COLO668 (cell line): ENCODE measurements around the gene ZNF581.

Source experiments
- DNase-seq: peaks from one replicate; lab custom pipeline; 2025; ENCODE audit not compliant: unreplicated experiment; lab: John Stamatoyannopoulos, UW

The ZNF581 gene

GRCh38 chr19:55661826-55662225 is 18.4 kb downstream of the ZNF581 start:
- no peak for DNase-seq

- no peak for DNase-seq
Observed at GRCh38 chr19:55663846-55664536, 20.5 kb downstream of the ZNF581 start.

GRCh38 chr19:55666343-55667005 is 23.0 kb downstream of the ZNF581 start:
- no peak for DNase-seq

- DNase-seq = no peak
Observed at GRCh38 chr19:55667006-55667381, 23.5 kb downstream of the ZNF581 start.

- no peak for DNase-seq
Observed at GRCh38 chr19:55667511-55667910, 24.1 kb downstream of the ZNF581 start.

GRCh38 chr19:55667958-55668357 is 24.5 kb downstream of the ZNF581 start:
- DNase-seq = no peak

GRCh38 chr19:55668603-55669348 is 25.3 kb downstream of the ZNF581 start:
- DNase-seq = no peak

GRCh38 chr19:55669418-55670279 is 26.2 kb downstream of the ZNF581 start:
- no peak for DNase-seq

- DNase-seq = peak; percentile 1
Observed at GRCh38 chr19:55670280-55671053, 27.0 kb downstream of the ZNF581 start.

- no peak for DNase-seq
Observed at GRCh38 chr19:55671054-55671378, 27.6 kb downstream of the ZNF581 start.

- DNase-seq = no peak
Observed at GRCh38 chr19:55672418-55672817, 29.0 kb downstream of the ZNF581 start.

GRCh38 chr19:55673465-55673864 is 30.0 kb downstream of the ZNF581 start:
- no peak for DNase-seq

- DNase-seq = no peak
Observed at GRCh38 chr19:55673889-55674288, 30.4 kb downstream of the ZNF581 start.

GRCh38 chr19:55674459-55674840 is 31.0 kb downstream of the ZNF581 start:
- no peak for DNase-seq

GRCh38 chr19:55674841-55675660 is 31.6 kb downstream of the ZNF581 start, which contains the start of gene EPN1:
TSS of gene EPN1 (plus strand) at chr19:55675226. CDS start at chr19:55678628, 3,402 bp downstream.
- DNase-seq = peak; percentile 97

GRCh38 chr19:55675661-55676354 is 32.4 kb downstream of the ZNF581 start:
- no peak for DNase-seq

- no peak for DNase-seq
Observed at GRCh38 chr19:55676383-55676782, 32.9 kb downstream of the ZNF581 start.

GRCh38 chr19:55676889-55677505 is 33.5 kb downstream of the ZNF581 start:
- no peak for DNase-seq
